Spleen (tissue), 11 donors: Measurements from ENCODE around the gene TRMT13. TPM values are rescaled to one million over a fixed set of nuclear protein-coding genes. Genes with fewer than 3 reads are reported as not detected.

Experiments
- DNase-seq: peaks from one replicate; pipeline ENCODE4 v3.0.0-alpha.2; 2020
- H3K27ac ChIP-seq, 8 donors: fragments of 200-600 bp; sonication (generic) in 7 of 8; 1 replicate in 4 of 8; 2 replicates in 4 of 8; pipeline versions ENCODE4 v1.5.0 to v1.8.0; 2016 to 2021; ENCODE audit warnings: inconsistent platforms in 4 of 8, mild to moderate bottlenecking in 4 of 8, moderate library complexity in 1 of 8
- H3K27me3 ChIP-seq, 7 donors: fragments of 200-600 bp; sonication (generic) in 6 of 7; replicated peaks in 1 of 7; 1 replicate in 4 of 7; 2 replicates in 3 of 7; pipeline versions ENCODE4 v1.5.0 to v1.8.0; 2016 to 2021; ENCODE audit warnings: inconsistent platforms in 3 of 7, mild to moderate bottlenecking in 1 of 7
- H3K36me3 ChIP-seq, 6 donors: fragments of 200-600 bp; sonication (generic) in 5 of 6; 1 replicate in 4 of 6; 2 replicates in 2 of 6; pipeline versions ENCODE4 v1.5.0 to v1.8.0; 2016 to 2021; ENCODE audit warnings: inconsistent platforms in 2 of 6
- H3K4me1 ChIP-seq, 6 donors: fragments of 200-600 bp; sonication (generic) in 5 of 6; 1 replicate in 3 of 6; 2 replicates in 3 of 6; pipeline versions ENCODE4 v1.5.0 to v1.8.0; 2016 to 2021; ENCODE audit warnings: inconsistent platforms in 3 of 6
- H3K4me3 ChIP-seq, 8 donors: fragments of 200-600 bp; sonication (generic) in 7 of 8; 1 replicate in 4 of 8; 2 replicates in 4 of 8; pipeline versions ENCODE4 v1.5.0 to v1.8.0; 2016 to 2021; ENCODE audit warnings: inconsistent platforms in 4 of 8, mild to moderate bottlenecking in 4 of 8, moderate library complexity in 2 of 8
- H3K9me3 ChIP-seq, 8 donors: fragments of 200-600 bp; sonication (generic) in 7 of 8; 1 replicate in 4 of 8; 2 replicates in 4 of 8; pipeline versions ENCODE4 v1.5.0 to v1.8.0; 2016 to 2021; ENCODE audit warnings: inconsistent platforms in 4 of 8
- CTCF ChIP-seq, 11 experiments: fragments of 200-600 bp in 7 of 11; fragments of 450-650 bp in 4 of 11; sonication (generic) in 4 of 11; IDR thresholded peaks in 8 of 11; conservative IDR thresholded peaks in 3 of 11; 1 replicate in 7 of 11; 2 replicates in 4 of 11; pipeline versions ENCODE4 v1.4.0 to v1.8.0; 2016 to 2021; ENCODE audit warnings: antibody characterized with exemption in 11 of 11, inconsistent platforms in 4 of 11, mild to moderate bottlenecking in 1 of 11
- POLR2A ChIP-seq, 3 donors: fragments of 450-650 bp; IDR thresholded peaks; one replicate each; pipeline ENCODE4 v1.5.1; 2017; ENCODE audit warnings: antibody characterized with exemption in 3 of 3, mild to moderate bottlenecking in 1 of 3
- POLR2AphosphoS5 ChIP-seq, 3 donors: sonication (generic); formaldehyde crosslinking; IDR thresholded peaks; one replicate each; pipeline ENCODE4 v1.5.1; 2017; ENCODE audit warnings: antibody characterized with exemption in 3 of 3
- WGBS, 5 donors: extraction: QIAGEN DNeasy Blood & Tissue Kit in 3 of 5; methylation state at CpG; one replicate each; pipeline versions ENCODE4 v1.1.5 to v1.1.7; 2013 to 2018; 5-methylcytosine and 5-hydroxymethylcytosine counted together
- intact Hi-C: fragments of 100-400 bp; cut with DNase I; formaldehyde crosslinking; loops from one replicate; pipeline ENCODE4 v1.15.0; 2023; ENCODE audit warnings: low total_unique reads
- polyA plus RNA-seq, 3 donors: library from polyadenylated mRNA; stranded (reverse); fragments of 200-250 nt; gene quantifications; one replicate each; pipeline ENCODE4 v1.2.1, GENCODE V29; 2013
- total RNA-seq, 7 donors: library from RNA; depleted of rRNA in 3 of 7; stranded (reverse); fragments of >200 nt in 3 of 7; fragmentation: NEBNext Ultra II Directional in 4 of 7; extraction: Animal tissue kit (Norgen Biotek cat#: 25700) in 4 of 7; gene quantifications; one replicate each; pipeline versions ENCODE4 v1.1.0 to v1.2.1, GENCODE V29; 2016 to 2021
- donor health status: healthy with polysubstance abuse.
- donor health status: DM: no; HTN: no; CAD: no; lungs with moderate emphysema.
- donor health status: DM: no; HTN: no; CAD: no.
- donor health status: Bipolar disorder and iron deficiency.
- donor health status: healthy.
- donor health status: DM: no; HTN: no; CAD: no.
- donor health status: DM: yes; HTN: yes; CAD: no.

Gene TRMT13
- total and polyA plus RNA-seq, 10 donors, result 14.0 to 37.6 (median 21.6) TPM

GRCh38 chr1:100109554-100110066 is 23.4 kb upstream of the TRMT13 start:
- H3K9me3 ChIP-seq, result no peaks in the 10 kb centered on the region
- intact Hi-C loops, result no loop called here

GRCh38 chr1:100115524-100115923 is 17.4 kb upstream of the TRMT13 start:
- WGBS, 5 donors, result 95 to 99% (median 98%) methylated on average over 4 of the region's 4 CpGs
- Histone ChIP-seq H3K4me3 (no peak overlapping the region), H3K4me1 (no peaks in the 10 kb centered on the region), H3K36me3 (peaks cover 0 to 43% (median 6%) of the 10 kb centered on the region in 6 donors), H3K27ac (no peak overlapping the region), H3K27me3 (no peaks in the 10 kb centered on the region), H3K9me3 (no peaks in the 10 kb centered on the region)
- TF ChIP-seq CTCF (IDR thresholded peaks at IDR 0.05 in 8 of 11, conservative IDR thresholded peaks at IDR 0.05 in 3 of 11) (no peak), POLR2AphosphoS5 (IDR thresholded peaks at IDR 0.05) (no peak), POLR2A (IDR thresholded peaks at IDR 0.05) (no peak)
- intact Hi-C loops, result no loop called here
- no peak for DNase-seq

More at GRCh38 chr1:100109554-100110066, 23.4 kb upstream of the TRMT13 start:
- DNase-seq, result no peak
- Histone ChIP-seq H3K4me1 (no peaks in the 10 kb centered on the region), H3K27me3 (no peaks in the 10 kb centered on the region), H3K36me3 (peaks cover 0 to 51% (median 22%) of the 10 kb centered on the region in 6 donors), H3K4me3 (no peak overlapping the region), H3K27ac (no peak overlapping the region)
- TF ChIP-seq POLR2AphosphoS5 (IDR thresholded peaks at IDR 0.05), result no peak
- no peak for TF ChIP-seq POLR2A (IDR thresholded peaks at IDR 0.05)
- TF ChIP-seq CTCF (IDR thresholded peaks at IDR 0.05 in 8 of 11, conservative IDR thresholded peaks at IDR 0.05 in 3 of 11), result no peak

GRCh38 chr1:100122177-100122576 is 10.8 kb upstream of the TRMT13 start:
- Histone ChIP-seq H3K9me3 (no peaks in the 10 kb centered on the region), H3K4me3 (no peak overlapping the region), H3K27ac (no peak overlapping the region), H3K36me3 (peaks cover 0 to 66% (median 6%) of the 10 kb centered on the region in 6 donors), H3K4me1 (no peaks in the 10 kb centered on the region), H3K27me3 (no peaks in the 10 kb centered on the region)
- intact Hi-C loops, result no loop called here
- 85 to 93% (median 92%) methylated on average over 1 of the region's 1 CpG for WGBS, 5 donors
- TF ChIP-seq CTCF (IDR thresholded peaks at IDR 0.05 in 8 of 11, conservative IDR thresholded peaks at IDR 0.05 in 3 of 11), result no peak
- TF ChIP-seq POLR2A (IDR thresholded peaks at IDR 0.05), result no peak
- no peak for TF ChIP-seq POLR2AphosphoS5 (IDR thresholded peaks at IDR 0.05)
- DNase-seq, result no peak

GRCh38 chr1:100127226-100127625 is 5.7 kb upstream of the TRMT13 start:
- no peak for DNase-seq
- H3K27me3 ChIP-seq, result no peaks in the 10 kb centered on the region
- no peak overlapping the region for H3K4me3 ChIP-seq
- 77 to 86% (median 78%) methylated on average over 1 of the region's 1 CpG for WGBS, 5 donors
- peaks cover 5 to 23% (median 15%) of the 10 kb centered on the region in 6 donors for H3K4me1 ChIP-seq
- peaks cover 0 to 28% (median 0%) of the 10 kb centered on the region in 6 donors for H3K36me3 ChIP-seq
- TF ChIP-seq CTCF (IDR thresholded peaks at IDR 0.05 in 8 of 11, conservative IDR thresholded peaks at IDR 0.05 in 3 of 11) (no peak), POLR2AphosphoS5 (IDR thresholded peaks at IDR 0.05) (no peak), POLR2A (IDR thresholded peaks at IDR 0.05) (no peak)
- H3K27ac ChIP-seq, result no peak overlapping the region
- intact Hi-C loops, result no loop called here
- H3K9me3 ChIP-seq, result no peaks in the 10 kb centered on the region
